Activated CD4-positive, alpha-beta T cell treated with anti-CD3 and anti-CD28 coated beads, Interleukin-2, amount 10 ng/mL, durations not matched to agents 24 days and 14 days (primary cell): ENCODE data around the gene AKR1A1. TPM values are rescaled to one million over a fixed set of nuclear protein-coding genes. Genes with fewer than 3 reads are reported as not detected.
A peak's percentile ranks its signal among the peaks of the same experiment; 100 is the strongest.
"Not testable (repeated sequence)": the region's sequence is repeated elsewhere in the genome, so short reads cannot be mapped to it uniquely, and the experiment has no call there.

Source experiments
- DNase-seq: peaks from one replicate; pipeline ENCODE4 v3.0.0; 2022
- H3K27ac Mint-ChIP-seq: one replicate; pipeline ENCODE4 v1.8.0; 2022; ENCODE audit warnings: mild to moderate bottlenecking, mixed read lengths
- H3K27me3 Mint-ChIP-seq: one replicate; pipeline ENCODE4 v1.8.0; 2022; ENCODE audit warnings: mixed read lengths
- H3K36me3 Mint-ChIP-seq: one replicate; pipeline ENCODE4 v1.8.0; 2022; ENCODE audit warnings: low read depth, mild to moderate bottlenecking, mixed read lengths
- H3K4me1 Mint-ChIP-seq: one replicate; pipeline ENCODE4 v1.8.0; 2021; ENCODE audit warnings: mixed read lengths
- H3K4me3 Mint-ChIP-seq: one replicate; pipeline ENCODE4 v1.8.0; 2022; ENCODE audit warnings: mild to moderate bottlenecking, moderate library complexity, mixed read lengths
- H3K9me3 Mint-ChIP-seq: one replicate; pipeline ENCODE4 v1.8.0; 2021; ENCODE audit warnings: mixed read lengths
- intact Hi-C: fragments of 100-400 bp; cut with micrococcal nuclease; formaldehyde crosslinking; loops from one replicate; pipeline ENCODE4 v1.15.1; 2023
- total RNA-seq: library from RNA; stranded (reverse); gene quantifications from 2 replicates; pipeline ENCODE4 v1.2.3, GENCODE V29; 2022

AKR1A1 gene
- 193 and 199 TPM in 2 replicates for total RNA-seq

GRCh38 chr1:45550401-45551351 lies at the start of gene AKR1A1:
TSS of gene AKR1A1 (plus strand) at chr1:45550826. CDS start at chr1:45561795, 10,969 bp downstream.
- Mint-ChIP-seq H3K4me3 (peak within 1 kb of the TSS; percentile 98), H3K4me1 (peaks cover 17% of the 10 kb centered on the region), H3K27me3 (no peaks in the 10 kb centered on the region), H3K9me3 (no peaks in the 10 kb centered on the region), H3K36me3 (peaks cover 17% of the 10 kb centered on the region), H3K27ac (peak within 1 kb of the TSS; percentile 94)
- intact Hi-C loops = loop anchor here (1.0 to 2.0 kb wide), 4 partner anchors 18 to 59 kb away; partner anchors contain the start of genes PRDX1 and TESK2
- peak; percentile 97 for DNase-seq

- Mint-ChIP-seq H3K27ac (no peak overlapping the region), H3K4me1 (peaks cover 30% of the 10 kb centered on the region), H3K27me3 (no peaks in the 10 kb centered on the region), H3K4me3 (peak overlapping the region; percentile 95), H3K9me3 (no peaks in the 10 kb centered on the region), H3K36me3 (peaks cover 6% of the 10 kb centered on the region)
- no peak for DNase-seq
- intact Hi-C loops = loop anchor here (2.0 kb wide), 1 partner anchor 19 kb away; the partner anchor contains the start of gene PRDX1
Observed at GRCh38 chr1:45501505-45501859, 49.1 kb upstream of the AKR1A1 start.

- no peak for DNase-seq
- intact Hi-C loops = no loop called here
- H3K4me1 Mint-ChIP-seq = peaks cover 30% of the 10 kb centered on the region
- H3K9me3 Mint-ChIP-seq = no peaks in the 10 kb centered on the region
- H3K36me3 Mint-ChIP-seq = peaks cover 14% of the 10 kb centered on the region
- no peak overlapping the region for H3K27ac Mint-ChIP-seq
- H3K27me3 Mint-ChIP-seq = no peaks in the 10 kb centered on the region
- no peak overlapping the region for H3K4me3 Mint-ChIP-seq
Observed at GRCh38 chr1:45503462-45504360, 46.9 kb upstream of the AKR1A1 start.

GRCh38 chr1:45507195-45507594 lies 43.4 kb upstream of the AKR1A1 start:
- peaks cover 5% of the 10 kb centered on the region for H3K4me1 Mint-ChIP-seq
- H3K36me3 Mint-ChIP-seq = peaks cover 42% of the 10 kb centered on the region
- DNase-seq = no peak

GRCh38 chr1:45507893-45508292 lies 42.7 kb upstream of the AKR1A1 start:
- intact Hi-C loops = no loop called here

More at GRCh38 chr1:45507195-45507594, 43.4 kb upstream of the AKR1A1 start:
- Mint-ChIP-seq H3K27me3 (no peaks in the 10 kb centered on the region), H3K4me3 (no peak overlapping the region), H3K9me3 (no peaks in the 10 kb centered on the region), H3K27ac (no peak overlapping the region)
- intact Hi-C loops = no loop called here

GRCh38 chr1:45508295-45509151 lies 42.1 kb upstream of the AKR1A1 start:
- Mint-ChIP-seq H3K36me3 (peaks cover 53% of the 10 kb centered on the region), H3K4me1 (peaks cover 12% of the 10 kb centered on the region), H3K27ac (peak overlapping the region; percentile 51), H3K4me3 (no peak overlapping the region), H3K9me3 (no peaks in the 10 kb centered on the region), H3K27me3 (no peaks in the 10 kb centered on the region)
- intact Hi-C loops = no loop called here
- no peak for DNase-seq

More at GRCh38 chr1:45507893-45508292, 42.7 kb upstream of the AKR1A1 start:
- Mint-ChIP-seq H3K27ac (no peak overlapping the region), H3K36me3 (peaks cover 48% of the 10 kb centered on the region), H3K4me3 (no peak overlapping the region), H3K27me3 (no peaks in the 10 kb centered on the region), H3K4me1 (peaks cover 8% of the 10 kb centered on the region), H3K9me3 (no peaks in the 10 kb centered on the region)
- DNase-seq = no peak

GRCh38 chr1:45510036-45510971 lies 40.3 kb upstream of the AKR1A1 start:
- no peaks in the 10 kb centered on the region for H3K9me3 Mint-ChIP-seq
- no peaks in the 10 kb centered on the region for H3K27me3 Mint-ChIP-seq
- H3K4me1 Mint-ChIP-seq = peaks cover 19% of the 10 kb centered on the region
- peaks cover 69% of the 10 kb centered on the region for H3K36me3 Mint-ChIP-seq
- intact Hi-C loops = no loop called here
- H3K4me3 Mint-ChIP-seq = no peak overlapping the region
- peak overlapping the region; percentile 37 for H3K27ac Mint-ChIP-seq
- DNase-seq = no peak

GRCh38 chr1:45510972-45511527 lies 39.6 kb upstream of the AKR1A1 start:
- Mint-ChIP-seq H3K4me3 (no peak overlapping the region), H3K36me3 (peaks cover 76% of the 10 kb centered on the region), H3K27me3 (no peaks in the 10 kb centered on the region), H3K27ac (peak overlapping the region; percentile 37), H3K9me3 (no peaks in the 10 kb centered on the region), H3K4me1 (peaks cover 24% of the 10 kb centered on the region)
- no peak for DNase-seq
- intact Hi-C loops = no loop called here

GRCh38 chr1:45512641-45513054 lies 38.0 kb upstream of the AKR1A1 start:
- Mint-ChIP-seq H3K27me3 (no peaks in the 10 kb centered on the region), H3K36me3 (peaks cover 88% of the 10 kb centered on the region), H3K4me3 (no peak overlapping the region), H3K27ac (peak overlapping the region; percentile 48), H3K9me3 (no peaks in the 10 kb centered on the region), H3K4me1 (peaks cover 31% of the 10 kb centered on the region)
- peak; percentile 89 for DNase-seq
- intact Hi-C loops = loop anchor here (1.0 kb wide), 1 partner anchor 58 kb away; no protein-coding TSS in a partner anchor

GRCh38 chr1:45513532-45514260 lies 36.9 kb upstream of the AKR1A1 start:
- H3K27me3 Mint-ChIP-seq, H3K9me3 Mint-ChIP-seq, H3K27ac Mint-ChIP-seq, DNase-seq, H3K4me3 Mint-ChIP-seq, intact Hi-C loops: not testable (repeated sequence)
- peaks cover 29% of the 10 kb centered on the region for H3K4me1 Mint-ChIP-seq
- peaks cover 82% of the 10 kb centered on the region for H3K36me3 Mint-ChIP-seq

- Mint-ChIP-seq H3K4me3 (no peak overlapping the region), H3K36me3 (peaks cover 73% of the 10 kb centered on the region), H3K27me3 (no peaks in the 10 kb centered on the region), H3K27ac (peak overlapping the region; percentile 12), H3K9me3 (no peaks in the 10 kb centered on the region), H3K4me1 (peaks cover 40% of the 10 kb centered on the region)
- no peak for DNase-seq
- intact Hi-C loops = no loop called here
Observed at GRCh38 chr1:45516036-45516435, 34.6 kb upstream of the AKR1A1 start.
